HG02884 (cell line): Measurements from ENCODE around the gene CTNNBIP1.
"Not testable (repeated sequence)": the region's sequence is repeated elsewhere in the genome, so short reads cannot be mapped to it uniquely, and the experiment has no call there.

Experiments
- ATAC-seq: cut with Tn5 transposase; IDR thresholded peaks from one replicate; pipeline ENCODE4 v1.9.1; 2021; ENCODE audit warnings: mild to moderate bottlenecking, moderate library complexity; ENCODE audit not compliant: unreplicated experiment

CTNNBIP1 gene

DNA sequence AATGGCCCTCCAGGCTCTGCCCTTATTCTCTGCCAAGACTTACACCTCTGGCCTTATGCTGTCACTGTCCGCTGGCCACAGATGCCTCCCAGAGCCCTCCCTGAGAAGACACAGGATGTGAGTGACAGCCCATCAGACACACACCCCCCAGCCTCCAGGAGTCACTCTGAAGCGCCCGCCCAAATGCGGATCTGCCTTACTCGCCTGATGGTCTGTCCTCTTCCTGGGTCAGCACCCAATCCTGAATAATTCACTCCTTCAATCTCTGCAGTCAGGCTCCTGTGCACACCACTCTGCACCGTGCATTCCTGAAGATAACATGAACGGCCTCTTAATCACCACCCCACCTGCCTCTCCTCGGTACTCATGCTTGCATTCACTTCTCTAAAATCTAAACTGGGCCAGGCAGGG lies 101.0 kb downstream of the CTNNBIP1 start:
- ATAC-seq = no peak

DNA sequence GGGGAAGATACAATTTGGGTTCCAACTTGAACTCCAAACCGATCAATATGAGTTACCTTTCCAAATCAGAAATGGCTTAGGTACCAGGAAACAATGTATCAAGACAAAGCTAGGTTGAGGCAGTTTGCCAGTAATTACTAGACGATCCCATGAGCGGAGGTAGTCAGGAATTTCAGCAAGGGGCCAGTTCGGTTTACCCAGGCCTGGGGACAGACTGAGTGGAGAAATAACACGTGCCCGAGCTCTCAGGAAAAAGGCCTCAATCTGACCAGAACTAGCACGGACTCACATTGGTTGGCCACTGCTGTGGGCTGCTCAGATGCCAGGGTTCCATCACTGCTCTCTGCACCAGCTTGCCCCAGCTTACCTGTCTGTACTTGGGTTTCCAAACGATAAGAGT lies 101.6 kb downstream of the CTNNBIP1 start:
- no peak for ATAC-seq

- no peak for ATAC-seq
Observed at GRCh38 chr1:9807541-9807940, 102.5 kb downstream of the CTNNBIP1 start.

DNA sequence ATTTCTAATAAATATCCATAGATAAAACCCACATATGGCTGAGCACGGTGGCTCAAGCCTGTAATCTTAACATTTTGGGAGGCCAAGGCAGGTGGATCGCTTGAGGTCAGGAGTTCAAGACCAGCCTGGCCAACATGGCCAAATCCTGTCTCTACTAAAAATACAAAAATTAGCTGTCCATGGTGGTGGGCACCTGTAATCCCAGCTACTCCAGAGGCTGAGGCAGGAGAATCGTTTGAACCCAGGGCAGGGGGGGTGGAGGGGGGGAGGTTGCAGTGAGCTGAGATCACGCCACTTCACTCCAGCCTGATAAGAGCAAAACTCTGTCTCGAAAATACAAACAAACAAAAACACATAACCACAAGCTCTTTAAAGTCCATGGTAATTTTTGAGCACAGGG lies 104.1 kb downstream of the CTNNBIP1 start:
- ATAC-seq = not testable (repeated sequence)

DNA sequence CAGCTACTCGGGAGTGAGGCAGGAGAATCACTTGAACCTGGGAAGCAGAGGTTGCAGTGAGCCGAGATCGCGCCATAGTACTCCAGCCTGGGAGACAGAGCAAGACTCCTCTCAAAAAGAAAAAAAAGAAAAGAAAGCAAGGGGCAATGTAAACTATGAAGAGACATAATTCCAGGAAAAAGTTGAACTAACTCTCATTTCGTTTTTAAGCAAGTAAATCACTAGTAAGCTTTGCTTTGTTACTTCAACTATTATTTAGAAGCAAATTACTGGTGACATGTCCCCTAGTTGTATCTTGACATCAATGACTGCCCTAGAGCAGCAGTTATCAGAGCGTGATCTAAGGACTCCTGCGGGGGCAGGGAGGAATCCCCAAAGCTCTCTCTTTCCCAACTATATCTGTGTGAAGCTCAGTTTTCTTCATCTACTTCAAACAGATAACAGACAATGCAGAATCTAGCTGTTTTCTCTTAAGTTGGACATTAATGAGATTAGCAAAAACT lies 105.0 kb downstream of the CTNNBIP1 start:
- ATAC-seq = no peak

DNA sequence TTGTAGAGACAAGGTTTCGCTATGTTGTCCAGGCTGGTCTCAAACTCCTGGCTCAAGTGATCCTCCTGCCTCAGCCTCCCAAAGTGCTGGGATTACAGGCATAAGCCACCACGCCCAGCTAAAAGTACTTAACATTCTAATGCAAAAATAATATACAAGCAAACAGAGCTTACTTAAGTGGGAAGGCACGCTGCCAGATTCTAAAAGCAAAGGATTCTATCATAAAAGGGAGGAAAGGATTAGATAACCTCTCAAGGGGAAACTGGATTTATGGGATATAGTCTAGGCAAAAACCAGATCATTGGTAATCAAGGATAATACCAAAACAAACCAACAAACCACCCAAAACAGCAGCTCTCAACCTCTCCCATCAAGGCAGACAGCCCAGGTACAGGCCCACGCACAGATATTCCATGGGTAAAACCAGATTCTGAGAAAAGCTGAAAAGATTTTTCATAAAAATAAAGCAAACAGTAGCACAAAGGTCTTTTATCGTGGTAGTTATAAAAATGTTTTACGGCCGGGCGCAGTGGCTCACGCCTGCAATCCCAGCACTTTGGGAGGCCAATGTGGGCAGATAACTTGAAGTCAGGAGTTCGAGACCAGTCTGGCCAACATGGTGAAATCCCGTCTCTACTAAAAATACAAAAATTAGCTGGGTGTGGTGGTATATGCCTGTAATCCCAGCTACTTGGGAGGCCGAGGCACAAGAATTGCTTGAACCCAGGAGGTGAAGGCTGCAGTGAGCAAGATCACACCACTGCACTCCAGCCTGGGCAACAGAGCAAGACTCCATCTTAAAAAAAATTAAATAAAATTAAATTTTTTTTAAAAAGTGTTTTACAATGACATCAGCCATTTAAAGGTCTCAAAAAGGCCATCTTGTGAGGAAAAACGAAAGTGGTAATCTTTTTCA lies 106.8 kb downstream of the CTNNBIP1 start:
- ATAC-seq = not testable (repeated sequence)

DNA sequence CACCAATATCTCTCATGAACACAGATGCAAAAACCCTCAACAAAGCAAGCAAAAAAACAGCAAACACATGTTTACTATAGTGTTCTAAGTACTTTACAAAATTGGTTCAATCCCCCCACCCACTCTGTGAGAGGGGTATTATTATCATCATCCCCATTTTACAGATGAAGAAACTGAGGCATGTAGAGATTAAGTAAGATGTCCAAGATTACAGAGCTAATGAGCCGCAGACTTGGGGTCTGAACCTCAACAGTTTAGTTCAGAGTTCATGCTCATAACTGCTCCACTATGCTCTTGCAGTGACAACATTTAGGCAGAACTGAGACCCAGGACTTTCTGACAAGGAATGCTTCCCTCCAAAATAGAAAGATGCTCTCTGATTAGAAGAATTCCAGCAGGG lies 108.2 kb downstream of the CTNNBIP1 start:
- ATAC-seq = no peak
